Transverse colon (tissue), 4 donors: ENCODE data around the gene PDIA2. TPM values are rescaled to one million over a fixed set of nuclear protein-coding genes. Genes with fewer than 3 reads are reported as not detected.

Experiments used
- DNase-seq: peaks from one replicate; pipeline ENCODE4 v3.0.0-alpha.2; 2019
- H3K27ac ChIP-seq, 4 donors: fragments of 200-600 bp; sonication (generic); 2 replicates each; pipeline ENCODE4 v1.5.1; 2016 to 2018; ENCODE audit warnings: inconsistent platforms in 4 of 4
- H3K27me3 ChIP-seq: fragments of 200-600 bp; sonication (generic); 2 replicates; pipeline ENCODE4 v1.5.1; 2017; ENCODE audit warnings: inconsistent platforms
- H3K36me3 ChIP-seq, 4 donors: fragments of 200-600 bp; sonication (generic); 2 replicates each; pipeline ENCODE4 v1.5.1; 2017 to 2019; ENCODE audit warnings: inconsistent platforms in 4 of 4
- H3K4me1 ChIP-seq, 4 donors: fragments of 200-600 bp; sonication (generic); 2 replicates each; pipeline ENCODE4 v1.5.1; 2017 to 2020; ENCODE audit warnings: inconsistent platforms in 4 of 4
- H3K4me3 ChIP-seq, 4 donors: fragments of 200-600 bp; sonication (generic); 1 replicate in 1 of 4; 2 replicates in 3 of 4; pipeline versions ENCODE4 v1.5.1 to v1.6.1; 2017 to 2019; ENCODE audit warnings: inconsistent platforms in 4 of 4
- H3K9me3 ChIP-seq, 2 donors: fragments of 200-600 bp; sonication (generic); 2 replicates each; pipeline ENCODE4 v1.5.1; 2017 to 2019; ENCODE audit warnings: inconsistent platforms in 2 of 2
- CTCF ChIP-seq, 5 experiments: fragments of 200-600 bp in 3 of 5; fragments of 450-650 bp in 2 of 5; sonication (generic) in 3 of 5; IDR thresholded peaks; 1 replicate in 2 of 5; 2 replicates in 3 of 5; pipeline ENCODE4 v1.5.1; 2016 to 2017; ENCODE audit warnings: antibody characterized with exemption in 5 of 5, inconsistent platforms in 3 of 5, mild to moderate bottlenecking in 2 of 5, moderate library complexity in 1 of 5
- EP300 ChIP-seq: sonication (generic); formaldehyde crosslinking; IDR thresholded peaks from one replicate; pipeline ENCODE4 v1.6.1; 2017; ENCODE audit warnings: antibody characterized with exemption, low read depth
- POLR2A ChIP-seq: fragments of 450-650 bp; IDR thresholded peaks from one replicate; pipeline ENCODE4 v1.6.1; 2016; ENCODE audit warnings: antibody characterized with exemption, mild to moderate bottlenecking, moderate library complexity
- POLR2AphosphoS5 ChIP-seq, 3 donors: sonication (generic); formaldehyde crosslinking; IDR thresholded peaks; one replicate each; pipeline ENCODE4 v1.6.1; 2016; ENCODE audit warnings: antibody characterized with exemption in 3 of 3
- WGBS, 2 donors: methylation state at CpG; one replicate each; pipeline ENCODE4 v1.1.5; 2018; ENCODE audit warnings: low coverage in 1 of 2; 5-methylcytosine and 5-hydroxymethylcytosine counted together
- in situ Hi-C, 4 donors: fragments of 200-750 bp; cut with MboI; loops; one replicate each; pipeline versions ENCODE4 v1.15.0 to v1.15.1; 2017; ENCODE audit warnings: low sequenced_read_pairs in 3 of 4, low pct_ligation_motif_present in 1 of 4, low pct_unique_long_range_greater_than_20kb in 1 of 4
- intact Hi-C: fragments of 100-400 bp; cut with DNase I; formaldehyde crosslinking; loops from one replicate; pipeline ENCODE4 v1.15.1; 2023; ENCODE audit warnings: low total_unique reads
- total RNA-seq, 4 donors: library from RNA; depleted of rRNA; stranded (reverse); fragments of >200 nt; gene quantifications; one replicate each; pipeline ENCODE4 v1.1.0, GENCODE V29; 2016

The PDIA2 gene
- total RNA-seq, 4 donors from 2014 or later: 0.55 to 2.6 (median 0.79) TPM; not detected in 1

GRCh38 chr16:261031-261691 is 21.8 kb upstream of the PDIA2 start:
- Histone ChIP-seq H3K4me1 (peaks cover 0 to 5% (median 0%) of the 10 kb centered on the region in 4 donors), H3K4me3 (no peak overlapping the region), H3K27ac (no peak overlapping the region), H3K9me3 (no peaks in the 10 kb centered on the region), H3K36me3 (peaks cover 0 to 29% (median 7%) of the 10 kb centered on the region in 4 donors), H3K27me3 (no peaks in the 10 kb centered on the region)
- no peak for TF ChIP-seq POLR2AphosphoS5 (IDR thresholded peaks at IDR 0.05)
- no peak for TF ChIP-seq EP300
- TF ChIP-seq POLR2A: no peak
- TF ChIP-seq CTCF (IDR thresholded peaks at IDR 0.05): no peak
- in situ Hi-C loops (no loop called here), intact Hi-C loops (no loop called here)
- WGBS, 2 donors: 92% methylated on average over 28 of the region's 28 CpGs; no CpG with 5 or more reads in 1 of the 2 donors
- no peak for DNase-seq

GRCh38 chr16:262121-262745 is 20.7 kb upstream of the PDIA2 start:
- no peaks in the 10 kb centered on the region for H3K27me3 ChIP-seq
- DNase-seq: no peak
- TF ChIP-seq POLR2A: no peak
- no peak overlapping the region for H3K4me3 ChIP-seq
- H3K9me3 ChIP-seq: no peaks in the 10 kb centered on the region
- in situ Hi-C loops: no loop called here
- intact Hi-C loops: no loop called here
- peaks cover 0 to 29% (median 7%) of the 10 kb centered on the region in 4 donors for H3K36me3 ChIP-seq
- peaks cover 0 to 5% (median 0%) of the 10 kb centered on the region in 4 donors for H3K4me1 ChIP-seq
- no peak overlapping the region for H3K27ac ChIP-seq
- WGBS, 2 donors: 93 to 100% methylated on average over 3 to 28 of the region's 29 CpGs

GRCh38 chr16:263182-263774 is 19.7 kb upstream of the PDIA2 start:
- in situ Hi-C loops (no loop called here), intact Hi-C loops (no loop called here)
- TF ChIP-seq POLR2A (no peak), POLR2AphosphoS5 (IDR thresholded peaks at IDR 0.05) (no peak), EP300 (no peak), CTCF (IDR thresholded peaks at IDR 0.05) (no peak)
- H3K27ac ChIP-seq: no peak overlapping the region
- H3K9me3 ChIP-seq: no peaks in the 10 kb centered on the region
- H3K36me3 ChIP-seq: peaks cover 0 to 29% (median 7%) of the 10 kb centered on the region in 4 donors
- WGBS, 2 donors: 93% methylated on average over 33 of the region's 35 CpGs; no CpG with 5 or more reads in 1 of the 2 donors
- H3K27me3 ChIP-seq: no peaks in the 10 kb centered on the region
- H3K4me3 ChIP-seq: no peak overlapping the region
- DNase-seq: no peak
- H3K4me1 ChIP-seq: peaks cover 0 to 7% (median 4%) of the 10 kb centered on the region in 4 donors

GRCh38 chr16:263944-264343 is 19.0 kb upstream of the PDIA2 start:
- H3K9me3 ChIP-seq: no peaks in the 10 kb centered on the region
- no peak for DNase-seq
- peaks cover 0 to 29% (median 7%) of the 10 kb centered on the region in 4 donors for H3K36me3 ChIP-seq
- H3K27me3 ChIP-seq: no peaks in the 10 kb centered on the region
- no peak overlapping the region for H3K4me3 ChIP-seq
- H3K27ac ChIP-seq: no peak overlapping the region
- in situ Hi-C loops: no loop called here
- intact Hi-C loops: no loop called here
- WGBS, 2 donors: 89% methylated on average over 17 of the region's 17 CpGs; no CpG with 5 or more reads in 1 of the 2 donors
- peaks cover 0 to 11% (median 5%) of the 10 kb centered on the region in 4 donors for H3K4me1 ChIP-seq
- no peak for TF ChIP-seq POLR2A
- TF ChIP-seq POLR2AphosphoS5 (IDR thresholded peaks at IDR 0.05): no peak
- no peak for TF ChIP-seq EP300
- TF ChIP-seq CTCF (IDR thresholded peaks at IDR 0.05): no peak
